ENCODE results near the gene TNFRSF21.

TNFRSF21 gene

GRCh38 chr6:47209632-47210031 lies 100.1 kb downstream of the TNFRSF21 start:
- no peak for DNase-seq (ENCODE audit: low spot score)

DNA sequence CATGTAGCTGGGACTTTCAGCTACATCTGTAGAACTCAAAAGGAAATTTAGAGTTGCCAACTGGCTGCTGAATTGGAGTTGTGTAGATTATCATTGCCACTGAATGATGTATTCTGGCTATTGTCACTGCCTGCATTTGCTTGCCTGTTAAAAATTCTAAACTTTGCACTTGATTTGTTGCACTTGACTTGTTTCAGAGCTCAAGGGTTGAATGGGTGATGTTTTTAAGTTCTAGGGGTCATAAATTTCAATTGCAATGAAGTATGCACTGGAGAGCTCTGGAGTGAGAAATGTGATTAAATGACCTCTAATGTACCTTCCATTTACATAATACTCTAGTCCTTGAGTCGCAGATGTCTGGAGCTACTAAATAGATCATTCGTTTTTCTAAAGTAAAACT lies 102.4 kb downstream of the TNFRSF21 start:
- DNase-seq (ENCODE audit: low spot score) = no peak

DNA sequence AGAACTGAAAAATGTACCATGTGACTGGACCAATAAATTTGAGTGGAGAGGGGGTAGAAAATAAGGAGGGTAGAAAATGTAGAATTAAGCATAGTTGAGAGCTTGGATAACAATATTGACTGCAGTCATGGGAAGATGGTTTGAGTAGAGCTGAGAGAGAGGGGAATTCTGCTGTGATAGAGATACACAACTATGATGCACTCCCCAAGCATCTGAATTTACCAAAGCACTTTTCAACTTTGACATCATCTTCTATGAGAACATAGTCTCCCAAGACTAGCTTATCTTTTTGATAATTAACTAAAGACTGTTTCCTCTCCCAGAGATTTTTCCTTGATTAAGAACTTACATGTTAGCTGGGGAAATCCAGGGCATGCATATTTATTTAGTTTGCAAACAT lies 103.1 kb downstream of the TNFRSF21 start:
- no peak for DNase-seq (ENCODE audit: low spot score)

GRCh38 chr6:47203938-47204611 lies 105.6 kb downstream of the TNFRSF21 start:
- DNase-seq (ENCODE audit: low spot score) = no peak

GRCh38 chr6:47203266-47203937 lies 106.3 kb downstream of the TNFRSF21 start:
- peak; percentile 2 for DNase-seq (ENCODE audit: low spot score)

DNA sequence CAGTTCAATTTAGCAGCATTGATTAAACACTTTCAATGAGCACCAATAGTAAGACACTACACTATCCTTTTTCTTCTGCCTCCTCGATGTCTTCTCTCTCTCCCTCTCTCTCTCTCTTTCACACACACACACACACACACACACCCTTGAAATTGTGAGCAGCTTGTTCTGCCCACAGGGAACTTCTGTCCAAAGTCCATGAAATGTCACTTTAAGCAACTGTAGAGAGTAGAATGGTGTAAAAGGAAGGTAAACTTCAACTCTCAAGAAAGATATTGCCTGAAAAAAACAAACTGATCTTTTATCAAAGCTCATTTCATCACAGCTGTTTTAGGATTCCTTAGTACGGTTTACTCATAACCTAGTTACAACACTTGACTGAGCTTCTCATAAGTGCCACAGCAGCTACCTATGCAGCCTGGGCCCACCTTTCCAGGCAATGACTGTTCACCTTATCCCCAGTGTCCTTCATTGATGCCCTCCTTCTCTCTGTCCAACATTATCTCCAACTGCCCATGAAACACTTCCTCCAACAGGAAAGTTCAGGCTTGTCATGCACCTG lies 107.0 kb downstream of the TNFRSF21 start:
- DNase-seq (ENCODE audit: low spot score) = no peak

GRCh38 chr6:47200536-47201334 lies 109.0 kb downstream of the TNFRSF21 start:
- DNase-seq (ENCODE audit: low spot score) = peak; percentile 4

DNA sequence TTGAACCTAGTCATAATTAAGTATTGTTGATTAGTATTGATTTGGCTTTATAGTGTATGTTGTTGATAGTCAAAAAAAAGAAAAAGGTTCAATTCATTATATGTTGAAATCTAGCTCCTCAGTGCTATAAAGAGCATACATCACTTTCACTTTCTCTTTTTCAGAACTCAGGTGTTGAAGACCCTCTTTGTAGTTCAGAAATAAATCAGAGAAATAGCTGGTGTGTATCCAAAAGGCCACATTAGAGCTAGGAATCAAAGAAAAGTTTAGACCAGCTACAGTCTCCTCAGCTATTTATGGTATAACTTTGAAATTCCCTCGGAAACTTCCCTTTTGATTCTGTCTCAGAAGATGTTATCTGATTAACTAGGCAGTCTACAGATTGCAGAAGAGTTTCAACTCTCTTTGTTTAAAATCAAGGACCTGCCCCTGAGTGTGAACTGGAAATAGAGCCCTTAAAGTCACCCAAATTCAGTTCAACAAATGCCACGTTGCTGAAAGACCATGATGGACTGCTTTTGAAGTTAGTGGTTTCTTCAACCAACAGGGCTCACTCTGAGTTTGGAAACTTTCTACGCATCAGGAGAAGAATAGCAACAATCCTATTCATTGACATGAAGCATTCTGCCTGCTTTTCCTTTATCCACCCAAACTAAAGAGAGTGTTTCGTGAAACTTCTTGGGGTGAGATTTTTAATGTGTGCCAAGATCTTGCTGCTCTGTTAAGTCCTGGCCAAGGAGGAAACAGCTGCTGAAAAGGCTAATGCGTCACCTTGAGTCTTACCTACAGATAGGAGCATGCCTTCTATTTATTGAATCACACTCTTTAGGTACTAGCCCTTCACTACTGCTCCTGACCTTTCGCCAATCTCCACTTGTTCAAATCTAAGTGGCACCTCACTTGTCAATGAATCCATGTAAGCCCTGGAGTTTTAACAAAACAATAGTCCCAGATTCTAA lies 111.7 kb downstream of the TNFRSF21 start:
- no peak for DNase-seq (ENCODE audit: low spot score)

DNA sequence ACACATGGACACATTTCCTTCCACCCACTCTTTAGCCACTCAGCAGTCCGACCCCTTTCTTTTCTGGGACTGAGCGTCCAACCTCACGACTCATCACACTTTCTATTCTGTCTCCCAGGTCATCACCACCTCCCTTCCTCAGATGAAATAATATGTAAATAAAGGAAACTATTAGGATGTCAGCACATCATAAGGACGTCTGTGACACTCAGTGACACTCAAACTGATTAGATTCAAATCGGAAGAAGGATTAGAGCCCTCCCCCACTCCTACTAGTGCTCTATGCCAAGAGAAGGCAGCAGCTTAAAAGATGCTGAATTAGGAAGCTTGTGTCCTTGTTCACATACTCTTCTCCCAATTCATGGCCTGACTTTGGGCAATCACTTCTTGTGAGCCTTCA lies 113.6 kb downstream of the TNFRSF21 start:
- no peak for DNase-seq (ENCODE audit: low spot score)

GRCh38 chr6:47195011-47195650 lies 114.6 kb downstream of the TNFRSF21 start:
- DNase-seq (ENCODE audit: low spot score) = no peak

DNA sequence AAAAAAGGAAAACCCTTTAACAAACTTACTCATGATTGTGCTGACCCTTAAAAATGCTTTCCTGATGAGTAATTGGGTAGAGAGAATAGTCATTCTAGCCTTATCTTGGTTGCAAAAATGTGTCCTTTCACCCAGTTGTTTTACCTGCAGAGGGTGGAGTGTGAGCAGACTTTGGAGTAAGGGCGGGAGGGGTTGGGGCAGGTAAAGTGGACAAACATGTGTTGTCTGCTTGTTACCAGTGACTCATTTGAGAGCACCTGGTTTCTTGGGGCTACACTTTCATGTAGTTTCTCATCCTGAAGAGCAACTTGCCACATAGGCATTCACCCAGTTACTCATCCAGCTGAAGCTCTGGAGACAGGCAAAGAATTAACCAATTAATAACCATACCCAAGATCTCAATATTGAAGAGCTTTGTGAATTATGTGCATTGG lies 121.1 kb downstream of the TNFRSF21 start:
- peak; percentile 52 for DNase-seq (ENCODE audit: low spot score)

DNA sequence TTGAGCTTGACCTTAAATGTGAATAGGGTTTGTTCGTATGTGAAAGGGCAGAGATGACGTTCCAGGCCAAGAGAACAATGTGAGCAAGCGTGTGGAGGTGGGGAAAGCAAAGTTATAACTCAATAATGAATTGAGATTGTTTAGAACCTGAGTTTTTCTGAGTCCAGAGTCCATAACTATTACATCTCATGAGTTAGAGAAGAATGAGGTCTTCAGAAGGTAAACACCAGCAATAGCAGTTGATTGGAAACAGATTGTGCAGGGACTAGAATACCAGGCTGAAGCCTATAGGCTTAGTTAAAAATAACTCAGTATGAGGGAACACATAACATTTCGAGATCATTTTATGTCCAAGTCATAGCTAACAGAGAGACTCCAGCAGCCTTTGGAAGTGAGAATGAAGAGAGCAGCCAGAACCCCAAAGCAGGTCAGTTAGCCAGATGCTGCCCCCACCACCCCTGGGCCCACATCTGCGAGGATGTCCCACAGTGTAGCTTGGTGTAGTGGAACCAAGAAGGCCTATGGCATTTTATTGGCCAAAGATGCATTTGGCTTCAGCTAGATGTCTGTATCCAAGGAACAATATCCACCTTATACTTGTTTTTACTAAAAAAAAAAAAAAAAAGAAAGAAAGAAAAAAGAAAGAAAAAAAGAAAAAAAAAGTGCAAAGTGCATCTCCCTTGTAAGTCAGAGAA lies 121.7 kb downstream of the TNFRSF21 start:
- no peak for DNase-seq (ENCODE audit: low spot score)

DNA sequence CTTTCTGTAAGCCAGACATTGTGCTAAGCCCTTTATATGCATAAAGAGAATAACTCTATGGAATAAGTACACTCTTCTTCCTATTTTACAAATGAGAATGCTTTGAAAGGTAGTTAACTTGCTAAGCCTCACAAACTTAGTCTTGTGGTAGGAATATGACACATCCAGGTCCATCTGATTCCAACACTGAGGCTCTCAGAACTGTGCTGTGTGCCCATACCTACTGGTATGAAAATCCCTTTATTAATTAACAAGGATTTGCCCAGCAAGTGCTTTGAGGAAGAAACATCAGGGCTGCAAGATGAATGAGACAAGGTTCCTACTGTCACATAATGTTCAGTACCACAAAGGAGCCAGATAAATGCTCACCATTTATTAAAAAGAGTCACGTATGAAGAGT lies 122.6 kb downstream of the TNFRSF21 start:
- no peak for DNase-seq (ENCODE audit: low spot score)

DNA sequence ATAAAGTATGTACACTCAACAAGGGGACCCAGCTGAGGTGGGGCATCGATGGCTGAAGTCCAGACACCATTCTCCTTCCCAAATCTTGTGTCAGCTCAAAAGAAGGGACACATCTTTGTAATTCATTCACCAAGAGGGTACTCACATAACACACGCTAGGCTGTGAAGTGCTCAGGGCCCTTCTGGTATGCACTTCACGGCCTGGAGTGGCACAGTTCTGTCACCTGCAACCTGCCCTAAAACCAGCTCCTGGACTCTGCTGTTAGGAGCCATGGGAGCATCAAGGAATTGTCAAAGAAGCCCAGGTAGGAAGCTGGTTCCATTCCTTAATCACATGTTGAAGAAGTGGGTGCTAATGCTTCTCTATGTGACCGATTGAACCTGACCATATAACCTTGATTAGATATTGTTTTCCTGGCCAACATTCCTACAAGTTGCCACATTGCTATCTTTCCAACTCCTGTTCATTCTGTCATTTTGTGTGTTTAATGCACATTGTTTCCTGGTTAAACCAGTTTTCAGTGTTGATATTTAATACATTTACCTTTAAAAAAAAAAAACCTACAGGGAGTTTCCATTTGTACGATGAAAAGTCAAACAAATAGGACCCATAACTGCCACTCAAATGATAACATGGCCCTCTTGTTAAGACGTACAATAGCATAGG lies 127.3 kb downstream of the TNFRSF21 start:
- no peak for DNase-seq (ENCODE audit: low spot score)

- no peak for DNase-seq (ENCODE audit: low spot score)
Measured at GRCh38 chr6:47181681-47182080, 128.0 kb downstream of the TNFRSF21 start.

Measured in RKO (cell line).